Right renal cortex interstitium (tissue), 3 donors: ENCODE data around the gene GTPBP10. TPM values are rescaled to one million over a fixed set of nuclear protein-coding genes. Genes with fewer than 3 reads are reported as not detected.

Source experiments
- DNase-seq, 3 donors: peaks; one replicate each; pipeline ENCODE4 v3.0.0-alpha.2; 2013; ENCODE audit warnings: low read depth in 3 of 3, low spot score in 2 of 3
- polyA plus RNA-seq, 3 donors: library from polyadenylated mRNA; unstranded; fragments of 120-200 nt; gene quantifications; one replicate each; pipeline ENCODE4 v1.2.1, GENCODE V29; 2013; ENCODE audit not compliant: insufficient read length in 3 of 3

Gene GTPBP10
- polyA plus RNA-seq, 3 donors = 26.8 to 28.6 (median 27.8) TPM

DNA sequence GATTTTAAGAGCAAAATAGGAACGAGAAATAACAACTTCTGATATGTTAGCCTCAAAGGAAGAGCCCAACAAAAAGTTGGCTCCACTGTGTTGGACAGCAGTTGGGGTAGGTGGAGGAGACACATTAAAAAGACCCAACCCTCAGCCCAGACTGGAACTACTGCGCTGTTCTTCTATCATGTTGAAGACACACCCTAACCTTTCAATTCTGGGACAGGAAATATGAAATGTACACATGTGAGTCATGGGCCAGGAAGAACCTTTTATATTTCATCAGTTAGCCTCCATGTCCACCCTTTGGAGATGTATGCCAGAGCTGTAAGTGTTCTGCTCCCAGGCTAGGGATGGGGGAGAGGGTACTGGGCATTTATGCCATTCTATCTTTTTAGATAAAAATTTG, 78.9 kb downstream of the GTPBP10 start:
- DNase-seq = no peak

DNA sequence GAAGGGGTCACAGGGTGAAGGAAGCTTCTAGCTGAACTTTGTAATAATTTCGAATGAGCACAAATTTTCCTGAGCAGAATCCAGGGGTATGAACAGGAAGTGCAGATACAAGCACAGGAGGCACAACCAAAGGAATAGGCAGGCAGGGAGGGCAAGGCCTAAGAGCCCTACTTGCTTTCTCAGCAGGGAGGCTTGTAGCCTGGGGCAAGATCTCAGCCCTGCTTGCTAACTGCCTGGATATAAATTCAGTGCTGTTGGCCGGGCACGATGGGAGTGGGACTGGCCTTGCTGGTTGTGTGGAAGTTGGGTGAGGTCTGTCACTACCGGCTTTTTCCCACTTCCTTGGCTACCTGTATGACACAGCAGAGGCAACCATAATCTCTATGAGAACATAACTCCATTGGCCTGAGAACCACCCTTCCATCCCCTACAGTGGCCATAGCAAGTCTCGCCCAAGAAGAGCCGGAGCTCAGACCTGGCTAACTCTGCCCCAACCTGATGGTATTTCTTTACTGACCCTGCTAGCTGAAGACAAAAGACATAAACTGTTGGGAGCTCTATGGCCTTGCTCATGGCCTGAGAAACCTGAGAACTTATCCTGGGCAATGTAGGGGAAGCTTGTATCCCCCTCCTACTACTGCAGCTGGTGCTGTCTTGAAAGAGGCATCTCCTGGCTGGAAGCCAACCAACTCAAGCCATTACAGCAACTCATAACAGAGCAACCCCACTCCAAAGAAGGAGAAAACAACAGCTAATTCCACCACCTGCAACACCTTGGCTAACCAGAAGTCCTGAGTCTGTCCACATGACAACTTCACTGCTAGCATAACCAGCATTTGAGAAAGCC, 84.3 kb downstream of the GTPBP10 start:
- no peak for DNase-seq

DNA sequence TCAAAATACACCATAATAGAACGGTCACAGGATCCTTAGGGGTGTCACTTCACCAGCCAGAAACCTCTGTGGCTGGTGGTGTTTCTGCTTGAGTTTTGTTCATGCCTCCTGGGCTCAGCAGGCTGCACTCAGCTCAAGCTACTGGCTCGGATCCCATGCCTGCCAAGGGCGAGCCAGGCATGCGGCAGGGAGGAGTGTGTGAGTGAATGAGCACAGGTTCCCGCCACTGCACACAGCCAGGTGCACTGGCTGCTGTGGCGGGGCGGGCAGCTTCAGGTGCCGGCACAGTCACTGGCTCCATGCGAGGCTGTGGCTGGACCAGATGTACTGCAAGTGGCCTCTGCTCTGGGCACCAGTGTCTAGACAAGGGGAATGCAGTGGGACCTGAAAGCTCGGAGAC, 86.2 kb downstream of the GTPBP10 start:
- DNase-seq = no peak

DNA sequence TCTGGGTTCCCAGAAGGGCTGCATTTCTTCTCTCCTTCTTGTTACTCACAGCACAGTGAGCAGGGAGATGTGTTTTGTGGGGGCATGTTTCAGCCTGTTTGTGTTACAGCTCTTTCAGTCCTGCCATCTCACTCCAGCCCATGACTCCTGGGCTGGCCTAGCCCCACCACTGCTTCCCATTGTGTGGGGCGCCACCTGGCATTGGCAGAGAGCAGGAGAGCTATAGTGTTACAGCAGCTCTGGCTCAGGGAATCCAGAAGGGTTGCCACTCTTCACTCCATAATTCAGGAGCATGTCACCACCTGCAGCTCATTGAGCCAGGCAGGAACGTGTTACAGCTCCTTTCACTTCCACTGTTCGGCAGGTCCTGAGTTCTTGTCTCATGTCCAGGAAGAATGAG, 86.7 kb downstream of the GTPBP10 start:
- DNase-seq = no peak

Other genes with a start within 250 kb of the GTPBP10 start
- gene STEAP1, start 192.2 kb upstream of the GTPBP10 start, polyA plus RNA-seq = 10 to 100 TPM; 10.7 to 14.3 (median 11.5) TPM
- 10 to 100 TPM in 2 of 3 donors, 1 to 10 TPM in 1; 9.3 to 12.8 (median 10.2) TPM for gene STEAP2, start 135.0 kb upstream of the GTPBP10 start, polyA plus RNA-seq
- gene CFAP69, start 101.5 kb upstream of the GTPBP10 start, polyA plus RNA-seq = 10 to 100 TPM; 15.5 to 16.9 (median 16.7) TPM
- under 1 TPM; 0.31 to 0.37 (median 0.33) TPM for gene FAM237B, start 25.4 kb upstream of the GTPBP10 start, polyA plus RNA-seq
- gene CLDN12, start 56.7 kb downstream of the GTPBP10 start, polyA plus RNA-seq = 10 to 100 TPM; 45.8 to 48.8 (median 46.9) TPM
- gene PTTG1IP2, start 122.9 kb downstream of the GTPBP10 start, polyA plus RNA-seq = not detected
- 10 to 100 TPM; 33.6 to 38.4 (median 36.2) TPM for gene CDK14, start 249.6 kb downstream of the GTPBP10 start, polyA plus RNA-seq